ENCODE data around the gene CLEC9A. TPM values are rescaled to one million over a fixed set of nuclear protein-coding genes. Genes with fewer than 3 reads are reported as not detected.

CLEC9A gene
- total RNA-seq, 2 donors from 2014 or later = not detected

- Mint-ChIP-seq H3K4me1 (peaks cover 13% of the 10 kb centered on the region), H3K27me3 (ENCODE audit: insufficient read depth) (peaks cover under 1% of the 10 kb centered on the region), H3K9me3 (peaks cover 5% of the 10 kb centered on the region), H3K4me3 (no peak within 1 kb of the TSS), H3K36me3 (ENCODE audit: low read depth) (peaks cover 2% of the 10 kb centered on the region), H3K27ac (no peak within 1 kb of the TSS)
- H3K36me3 ChIP-seq (ENCODE audit: control insufficient read depth, insufficient read depth, low read length) = no peaks in the 10 kb centered on the region
- TF ChIP-seq CTCF (conservative IDR thresholded peaks at IDR 0.05) = no peak
- no peaks in the 10 kb centered on the region for H3K4me1 ChIP-seq (ENCODE audit: control insufficient read depth, insufficient read depth, low read length)
- no peaks in the 10 kb centered on the region for H3K27me3 ChIP-seq (ENCODE audit: control insufficient read depth, insufficient read depth, low read length, poor library complexity, severe bottlenecking)
- H3K9me3 ChIP-seq (ENCODE audit: control insufficient read depth, low read length) = peaks cover 6% of the 10 kb centered on the region
- peak; percentile 83 for DNase-seq
- 60 to 61% methylated on average over 10 of the region's 10 CpGs for WGBS, 2 experiments (ENCODE audit: insufficient coverage in 1 of 2, insufficient read length in 1 of 2)
- H3K9ac ChIP-seq (ENCODE audit: extremely low read depth, low read length, poor library complexity, severe bottlenecking) = no peak within 1 kb of the TSS
- no peak within 1 kb of the TSS for H3K4me3 ChIP-seq (ENCODE audit: low read length)
- no peak within 1 kb of the TSS for H3K27ac ChIP-seq (ENCODE audit: low read depth, low read length)
These were observed 68.3 kb downstream of the CLEC9A start, which contains the start of gene CLEC1A for GRCh38 chr12:10098791-10099190. Gene CLEC1A (minus strand): TSS chr12:10098985. CDS start chr12:10098922, 63 bp downstream.

GRCh38 chr12:10101042-10101579 is 70.6 kb downstream of the CLEC9A start:
- H3K27me3 Mint-ChIP-seq (ENCODE audit: insufficient read depth) = peaks cover 5% of the 10 kb centered on the region
- Histone ChIP-seq H3K4me1 (ENCODE audit: control insufficient read depth, insufficient read depth, low read length) (no peaks in the 10 kb centered on the region), H3K27ac (ENCODE audit: low read depth, low read length) (no peak overlapping the region), H3K9me3 (ENCODE audit: control insufficient read depth, low read length) (peaks cover 11% of the 10 kb centered on the region), H3K27me3 (ENCODE audit: control insufficient read depth, insufficient read depth, low read length, poor library complexity, severe bottlenecking) (no peaks in the 10 kb centered on the region), H3K36me3 (ENCODE audit: control insufficient read depth, insufficient read depth, low read length) (no peaks in the 10 kb centered on the region), H3K4me3 (ENCODE audit: low read length) (no peak overlapping the region), H3K9ac (ENCODE audit: extremely low read depth, low read length, poor library complexity, severe bottlenecking) (no peak overlapping the region)
- no peak overlapping the region for H3K4me3 Mint-ChIP-seq
- no peak overlapping the region for H3K27ac Mint-ChIP-seq
- peaks cover 11% of the 10 kb centered on the region for H3K9me3 Mint-ChIP-seq
- DNase-seq = no peak
- H3K4me1 Mint-ChIP-seq = peaks cover 13% of the 10 kb centered on the region
- TF ChIP-seq CTCF (conservative IDR thresholded peaks at IDR 0.05) = no peak
- WGBS, 2 experiments (ENCODE audit: insufficient coverage in 1 of 2, insufficient read length in 1 of 2) = 87 to 91% methylated on average over 4 to 5 of the region's 5 CpGs
- H3K36me3 Mint-ChIP-seq (ENCODE audit: low read depth) = peaks cover 4% of the 10 kb centered on the region

- Histone ChIP-seq H3K9me3 (ENCODE audit: control insufficient read depth, low read length) (peaks cover 11% of the 10 kb centered on the region), H3K4me1 (ENCODE audit: control insufficient read depth, insufficient read depth, low read length) (no peaks in the 10 kb centered on the region), H3K9ac (ENCODE audit: extremely low read depth, low read length, poor library complexity, severe bottlenecking) (no peak overlapping the region), H3K27me3 (ENCODE audit: control insufficient read depth, insufficient read depth, low read length, poor library complexity, severe bottlenecking) (no peaks in the 10 kb centered on the region), H3K27ac (ENCODE audit: low read depth, low read length) (no peak overlapping the region), H3K36me3 (ENCODE audit: control insufficient read depth, insufficient read depth, low read length) (no peaks in the 10 kb centered on the region), H3K4me3 (ENCODE audit: low read length) (no peak overlapping the region)
- H3K4me3 Mint-ChIP-seq = no peak overlapping the region
- peaks cover 13% of the 10 kb centered on the region for H3K4me1 Mint-ChIP-seq
- DNase-seq = no peak
- peaks cover 11% of the 10 kb centered on the region for H3K9me3 Mint-ChIP-seq
- WGBS, 2 experiments (ENCODE audit: insufficient coverage in 1 of 2, insufficient read length in 1 of 2) = 85 to 100% methylated on average over 1 of the region's 1 CpG
- peaks cover 5% of the 10 kb centered on the region for H3K27me3 Mint-ChIP-seq (ENCODE audit: insufficient read depth)
- H3K27ac Mint-ChIP-seq = no peak overlapping the region
- TF ChIP-seq CTCF (conservative IDR thresholded peaks at IDR 0.05) = peak; percentile 43
- peaks cover 4% of the 10 kb centered on the region for H3K36me3 Mint-ChIP-seq (ENCODE audit: low read depth)
These were observed 71.3 kb downstream of the CLEC9A start for GRCh38 chr12:10101648-10102220.

Measured in endodermal cell (in vitro differentiated cells).